HepG2 (cell line): ENCODE data around the gene ARL5B. TPM values are rescaled to one million over a fixed set of nuclear protein-coding genes. Genes with fewer than 3 reads are reported as not detected.
A peak's percentile ranks its signal among the peaks of the same experiment; 100 is the strongest.

Experiments
- ASH2L ChIP-seq: fragments of 300-600, 200-600 bp; sonication (generic); IDR thresholded peaks from 2 replicates; pipeline ENCODE4 v1.7.0; 2017; ENCODE audit warnings: low read depth, mild to moderate bottlenecking, moderate library complexity, mixed read lengths, low read length; ENCODE audit not compliant: insufficient read length
- REPIN1 ChIP-seq: sonication (generic); formaldehyde crosslinking; IDR thresholded peaks from 2 replicates; pipeline ENCODE4 v1.8.0; 2022; ENCODE audit warnings: missing genetic modification reagents, low read depth, mild to moderate bottlenecking, borderline replicate concordance
- SIN3A ChIP-seq: IDR thresholded peaks from 2 replicates; pipeline ENCODE4 v1.6.1; 2011; ENCODE audit warnings: low read depth, mild to moderate bottlenecking, control low read depth, low read length, borderline replicate concordance
- SMARCE1 ChIP-seq: fragments of 450-650 bp; IDR thresholded peaks from 2 replicates; pipeline ENCODE4 v1.6.1; 2017; ENCODE audit warnings: borderline replicate concordance
- SOX6 ChIP-seq, 2 experiments: fragments of 450-650 bp in 1 of 2; sonication (generic) in 1 of 2; formaldehyde crosslinking in 1 of 2; IDR thresholded peaks; 2 replicates each; pipeline versions ENCODE4 v1.4.0 to v1.6.1; 2017 to 2020; ENCODE audit warnings: antibody characterized with exemption in 1 of 2, mild to moderate bottlenecking in 1 of 2, missing genetic modification reagents in 1 of 2
- TMF1 ChIP-seq: sonication (generic); formaldehyde crosslinking; IDR thresholded peaks from 2 replicates; pipeline ENCODE4 v1.8.1; 2022; ENCODE audit warnings: low read depth, missing genetic modification reagents
- ZFYVE20 ChIP-seq: sonication (generic); formaldehyde crosslinking; IDR thresholded peaks from 2 replicates; pipeline ENCODE4 v1.8.0; 2023; ENCODE audit warnings: low read depth, mild to moderate bottlenecking, moderate library complexity, missing genetic modification reagents, borderline replicate concordance
- ZNF17 ChIP-seq: sonication (generic); formaldehyde crosslinking; IDR thresholded peaks from 2 replicates; pipeline ENCODE4 v1.5.0; 2020; ENCODE audit warnings: mild to moderate bottlenecking, missing genetic modification reagents
- ZNF460 ChIP-seq: sonication (generic); formaldehyde crosslinking; IDR thresholded peaks from 2 replicates; pipeline ENCODE4 v1.5.1; 2020; ENCODE audit warnings: missing genetic modification reagents, mild to moderate bottlenecking, borderline replicate concordance
- ZNF589 ChIP-seq: sonication (generic); formaldehyde crosslinking; conservative IDR thresholded peaks from 2 replicates; pipeline ENCODE4 v1.8.0; 2022; ENCODE audit warnings: mild to moderate bottlenecking, moderate library complexity, missing genetic modification reagents
- ZNF737 ChIP-seq: sonication (generic); formaldehyde crosslinking; IDR thresholded peaks from 2 replicates; pipeline ENCODE4 v1.5.0; 2020; ENCODE audit warnings: missing genetic modification reagents, mild to moderate bottlenecking, borderline replicate concordance
- ZNF878 ChIP-seq: sonication (generic); formaldehyde crosslinking; IDR thresholded peaks from 2 replicates; pipeline ENCODE4 v1.8.1; 2023; ENCODE audit warnings: mild to moderate bottlenecking, missing genetic modification reagents, moderate library complexity
- ZNF879 ChIP-seq: sonication (generic); formaldehyde crosslinking; IDR thresholded peaks from 2 replicates; pipeline ENCODE4 v1.8.1; 2023; ENCODE audit warnings: missing genetic modification reagents
- polyA plus RNA-seq, 8 experiments: library from polyadenylated mRNA; depleted of rRNA in 3 of 8; stranded (reverse) in 7 of 8; unstranded in 1 of 8; fragments of >200 nt; fragmentation: Illumina TruSeq in 4 of 8; extraction: Trizol in 4 of 8; gene quantifications; 2 replicates each; pipeline versions ENCODE4 v1.2.1 to v1.2.3, GENCODE V29; 2011 to 2016; ENCODE audit warnings: low read depth in 4 of 8, missing spikeins in 1 of 8, mixed read lengths in 1 of 8; ENCODE audit not compliant: insufficient read depth in 1 of 8
- total RNA-seq, 5 experiments: library from RNA; depleted of rRNA; stranded (reverse); fragments of >200 nt; fragmentation: Illumina TruSeq; extraction: Trizol; gene quantifications; 2 replicates each; pipeline ENCODE4 v1.2.3, GENCODE V29; 2016; ENCODE audit warnings: low read depth in 1 of 5
- TF ChIP-seq, protein P1 (sequence below): IDR thresholded peaks from 2 replicates; pipeline ENCODE4 v1.6.1; 2016; ENCODE audit warnings: low read depth, missing genetic modification reagents, missing compliant biosample characterization
- TF ChIP-seq, protein P2 (sequence below): sonication (generic); formaldehyde crosslinking; IDR thresholded peaks from 2 replicates; pipeline ENCODE4 v1.5.1; 2020; ENCODE audit warnings: mild to moderate bottlenecking, missing genetic modification reagents, borderline replicate concordance
- TF ChIP-seq, protein P3 (sequence below): sonication (generic); formaldehyde crosslinking; IDR thresholded peaks from 2 replicates; pipeline ENCODE4 v1.4.0; 2020; ENCODE audit warnings: missing genetic modification reagents
- TF ChIP-seq, protein P4 (sequence below): sonication (generic); formaldehyde crosslinking; IDR thresholded peaks from 2 replicates; pipeline ENCODE4 v1.8.1; 2023; ENCODE audit warnings: missing genetic modification reagents, inconsistent platforms, borderline replicate concordance

The ARL5B gene
- total and polyA plus RNA-seq, 2 of the 13 experiments (the other 11 are each of a cell fraction or from before 2014, with no cell fraction given) = 26.6 to 32.7 TPM

DNA sequence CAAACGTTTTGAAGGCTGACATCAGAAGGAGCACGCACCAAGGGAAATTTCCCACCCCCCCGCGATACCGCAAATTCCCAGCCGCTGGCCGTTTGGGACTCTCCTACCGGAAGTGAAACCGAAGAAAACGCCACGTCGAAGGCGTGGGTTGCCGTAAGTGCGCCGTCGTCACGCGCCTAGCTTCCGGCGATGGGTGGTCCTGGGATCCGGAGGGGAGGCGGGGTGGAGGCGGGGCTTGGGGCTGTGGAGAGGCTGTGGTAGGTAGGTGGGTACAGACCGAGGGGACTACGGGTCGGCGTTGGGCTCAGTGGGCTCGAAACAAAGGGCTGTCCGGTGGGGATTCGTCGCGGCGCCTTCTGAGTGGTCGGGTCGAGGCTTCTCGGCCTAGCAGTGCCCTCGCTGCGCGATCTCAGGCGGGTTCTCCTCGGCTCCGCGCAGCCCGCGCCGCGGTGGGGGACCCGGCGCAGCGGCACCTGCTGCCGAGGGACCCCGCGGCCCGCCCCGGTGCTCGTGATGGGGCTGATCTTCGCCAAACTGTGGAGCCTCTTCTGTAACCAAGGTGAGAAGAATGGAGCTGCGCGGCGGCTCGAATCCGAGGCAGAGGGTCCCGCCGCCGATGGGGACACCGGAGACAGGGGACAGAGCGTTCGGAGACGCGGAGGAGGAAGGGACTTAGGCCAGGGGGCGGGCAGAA, at the start of gene ARL5B (continued):
- peak; percentile 71 for TF ChIP-seq REPIN1 (CRISPR knock-in tag)
- no peak for TF ChIP-seq SOX6 (IDR thresholded peaks at IDR 0.05)
- TF ChIP-seq SOX6 (CRISPR knock-in tag; IDR thresholded peaks at IDR 0.05) = peak; percentile 33; the same call in 1 of the 2 replicates
- peak; percentile 76; the same call in 1 of the 2 replicates for TF ChIP-seq SIN3A
- TF ChIP-seq, protein P1, sequence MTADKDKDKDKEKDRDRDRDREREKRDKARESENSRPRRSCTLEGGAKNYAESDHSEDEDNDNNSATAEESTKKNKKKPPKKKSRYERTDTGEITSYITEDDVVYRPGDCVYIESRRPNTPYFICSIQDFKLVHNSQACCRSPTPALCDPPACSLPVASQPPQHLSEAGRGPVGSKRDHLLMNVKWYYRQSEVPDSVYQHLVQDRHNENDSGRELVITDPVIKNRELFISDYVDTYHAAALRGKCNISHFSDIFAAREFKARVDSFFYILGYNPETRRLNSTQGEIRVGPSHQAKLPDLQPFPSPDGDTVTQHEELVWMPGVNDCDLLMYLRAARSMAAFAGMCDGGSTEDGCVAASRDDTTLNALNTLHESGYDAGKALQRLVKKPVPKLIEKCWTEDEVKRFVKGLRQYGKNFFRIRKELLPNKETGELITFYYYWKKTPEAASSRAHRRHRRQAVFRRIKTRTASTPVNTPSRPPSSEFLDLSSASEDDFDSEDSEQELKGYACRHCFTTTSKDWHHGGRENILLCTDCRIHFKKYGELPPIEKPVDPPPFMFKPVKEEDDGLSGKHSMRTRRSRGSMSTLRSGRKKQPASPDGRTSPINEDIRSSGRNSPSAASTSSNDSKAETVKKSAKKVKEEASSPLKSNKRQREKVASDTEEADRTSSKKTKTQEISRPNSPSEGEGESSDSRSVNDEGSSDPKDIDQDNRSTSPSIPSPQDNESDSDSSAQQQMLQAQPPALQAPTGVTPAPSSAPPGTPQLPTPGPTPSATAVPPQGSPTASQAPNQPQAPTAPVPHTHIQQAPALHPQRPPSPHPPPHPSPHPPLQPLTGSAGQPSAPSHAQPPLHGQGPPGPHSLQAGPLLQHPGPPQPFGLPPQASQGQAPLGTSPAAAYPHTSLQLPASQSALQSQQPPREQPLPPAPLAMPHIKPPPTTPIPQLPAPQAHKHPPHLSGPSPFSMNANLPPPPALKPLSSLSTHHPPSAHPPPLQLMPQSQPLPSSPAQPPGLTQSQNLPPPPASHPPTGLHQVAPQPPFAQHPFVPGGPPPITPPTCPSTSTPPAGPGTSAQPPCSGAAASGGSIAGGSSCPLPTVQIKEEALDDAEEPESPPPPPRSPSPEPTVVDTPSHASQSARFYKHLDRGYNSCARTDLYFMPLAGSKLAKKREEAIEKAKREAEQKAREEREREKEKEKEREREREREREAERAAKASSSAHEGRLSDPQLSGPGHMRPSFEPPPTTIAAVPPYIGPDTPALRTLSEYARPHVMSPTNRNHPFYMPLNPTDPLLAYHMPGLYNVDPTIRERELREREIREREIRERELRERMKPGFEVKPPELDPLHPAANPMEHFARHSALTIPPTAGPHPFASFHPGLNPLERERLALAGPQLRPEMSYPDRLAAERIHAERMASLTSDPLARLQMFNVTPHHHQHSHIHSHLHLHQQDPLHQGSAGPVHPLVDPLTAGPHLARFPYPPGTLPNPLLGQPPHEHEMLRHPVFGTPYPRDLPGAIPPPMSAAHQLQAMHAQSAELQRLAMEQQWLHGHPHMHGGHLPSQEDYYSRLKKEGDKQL = no peak
- 0 out of 2 replicates have a peak, but pooled peaks have one; percentile 41 for TF ChIP-seq ZFYVE20
- TF ChIP-seq ZNF878 (CRISPR knock-in tag) = 0 out of 2 replicates have a peak, but pooled peaks have one; percentile 67
- no peak for TF ChIP-seq ZNF460 (CRISPR knock-in tag)
- TF ChIP-seq, protein P2, sequence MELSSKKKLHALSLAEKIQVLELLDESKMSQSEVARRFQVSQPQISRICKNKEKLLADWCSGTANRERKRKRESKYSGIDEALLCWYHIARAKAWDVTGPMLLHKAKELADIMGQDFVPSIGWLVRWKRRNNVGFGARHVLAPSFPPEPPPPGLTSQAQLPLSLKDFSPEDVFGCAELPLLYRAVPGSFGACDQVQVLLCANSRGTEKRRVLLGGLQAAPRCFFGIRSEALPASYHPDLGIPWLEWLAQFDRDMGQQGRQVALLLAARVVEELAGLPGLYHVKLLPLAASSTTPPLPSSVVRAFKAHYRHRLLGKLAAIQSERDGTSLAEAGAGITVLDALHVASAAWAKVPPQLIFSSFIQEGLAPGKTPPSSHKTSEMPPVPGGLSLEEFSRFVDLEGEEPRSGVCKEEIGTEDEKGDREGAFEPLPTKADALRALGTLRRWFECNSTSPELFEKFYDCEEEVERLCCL (CRISPR knock-in tag) = no peak
- TF ChIP-seq ZNF879 (CRISPR knock-in tag) = 0 out of 2 replicates have a peak, but pooled peaks have one; percentile 68
- TF ChIP-seq SMARCE1 = no peak
- TF ChIP-seq, protein P3, sequence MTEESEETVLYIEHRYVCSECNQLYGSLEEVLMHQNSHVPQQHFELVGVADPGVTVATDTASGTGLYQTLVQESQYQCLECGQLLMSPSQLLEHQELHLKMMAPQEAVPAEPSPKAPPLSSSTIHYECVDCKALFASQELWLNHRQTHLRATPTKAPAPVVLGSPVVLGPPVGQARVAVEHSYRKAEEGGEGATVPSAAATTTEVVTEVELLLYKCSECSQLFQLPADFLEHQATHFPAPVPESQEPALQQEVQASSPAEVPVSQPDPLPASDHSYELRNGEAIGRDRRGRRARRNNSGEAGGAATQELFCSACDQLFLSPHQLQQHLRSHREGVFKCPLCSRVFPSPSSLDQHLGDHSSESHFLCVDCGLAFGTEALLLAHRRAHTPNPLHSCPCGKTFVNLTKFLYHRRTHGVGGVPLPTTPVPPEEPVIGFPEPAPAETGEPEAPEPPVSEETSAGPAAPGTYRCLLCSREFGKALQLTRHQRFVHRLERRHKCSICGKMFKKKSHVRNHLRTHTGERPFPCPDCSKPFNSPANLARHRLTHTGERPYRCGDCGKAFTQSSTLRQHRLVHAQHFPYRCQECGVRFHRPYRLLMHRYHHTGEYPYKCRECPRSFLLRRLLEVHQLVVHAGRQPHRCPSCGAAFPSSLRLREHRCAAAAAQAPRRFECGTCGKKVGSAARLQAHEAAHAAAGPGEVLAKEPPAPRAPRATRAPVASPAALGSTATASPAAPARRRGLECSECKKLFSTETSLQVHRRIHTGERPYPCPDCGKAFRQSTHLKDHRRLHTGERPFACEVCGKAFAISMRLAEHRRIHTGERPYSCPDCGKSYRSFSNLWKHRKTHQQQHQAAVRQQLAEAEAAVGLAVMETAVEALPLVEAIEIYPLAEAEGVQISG (CRISPR knock-in tag) = peak; percentile 68; the same call in 1 of the 2 replicates
- TF ChIP-seq TMF1 = no peak
- TF ChIP-seq ZNF17 = no peak
- peak; percentile 68 for TF ChIP-seq ASH2L
- no peak for TF ChIP-seq ZNF737
- TF ChIP-seq, protein P4, sequence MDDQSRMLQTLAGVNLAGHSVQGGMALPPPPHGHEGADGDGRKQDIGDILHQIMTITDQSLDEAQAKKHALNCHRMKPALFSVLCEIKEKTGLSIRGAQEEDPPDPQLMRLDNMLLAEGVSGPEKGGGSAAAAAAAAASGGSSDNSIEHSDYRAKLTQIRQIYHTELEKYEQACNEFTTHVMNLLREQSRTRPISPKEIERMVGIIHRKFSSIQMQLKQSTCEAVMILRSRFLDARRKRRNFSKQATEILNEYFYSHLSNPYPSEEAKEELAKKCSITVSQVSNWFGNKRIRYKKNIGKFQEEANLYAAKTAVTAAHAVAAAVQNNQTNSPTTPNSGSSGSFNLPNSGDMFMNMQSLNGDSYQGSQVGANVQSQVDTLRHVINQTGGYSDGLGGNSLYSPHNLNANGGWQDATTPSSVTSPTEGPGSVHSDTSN (CRISPR knock-in tag) = no peak
- peak; percentile 71; the same call in 1 of the 2 replicates for TF ChIP-seq ZNF589
